Prostate gland (tissue), 2 donors: Measurements from ENCODE around the gene MS4A1.

Experiments used
- POLR2A ChIP-seq: fragments of 450-650 bp; IDR thresholded peaks from one replicate; pipeline ENCODE4 v1.6.1; 2016; ENCODE audit warnings: antibody characterized with exemption, mild to moderate bottlenecking
- TF ChIP-seq, protein P1 (sequence below), 4 experiments: fragments of 200-600 bp in 2 of 4; fragments of 450-650 bp in 2 of 4; sonication (generic) in 2 of 4; IDR thresholded peaks; 1 replicate in 3 of 4; 2 replicates in 1 of 4; pipeline ENCODE4 v1.5.1; 2016 to 2019; ENCODE audit warnings: antibody characterized with exemption in 4 of 4, mild to moderate bottlenecking in 2 of 4, moderate library complexity in 2 of 4

DNA sequence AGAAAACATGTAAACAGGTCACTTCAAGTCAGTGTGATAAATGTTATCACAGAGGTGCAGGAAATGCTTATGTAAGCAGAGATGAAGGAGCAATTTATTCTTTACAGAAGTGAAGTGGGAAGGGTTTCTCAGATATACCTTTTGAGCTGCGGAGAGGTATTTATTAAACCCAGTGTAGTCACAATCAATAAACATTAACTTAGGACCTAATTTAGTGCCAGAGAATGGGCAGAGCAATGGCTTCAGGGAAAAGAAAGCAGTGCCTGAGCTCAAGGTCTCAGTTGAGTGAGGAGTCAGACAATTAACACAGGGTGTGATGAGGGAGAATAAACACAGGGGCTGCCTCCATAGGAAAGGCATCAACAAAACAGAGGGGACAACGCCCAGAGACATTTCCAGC lies 24.4 kb upstream of the MS4A1 start:
- TF ChIP-seq, protein P1, sequence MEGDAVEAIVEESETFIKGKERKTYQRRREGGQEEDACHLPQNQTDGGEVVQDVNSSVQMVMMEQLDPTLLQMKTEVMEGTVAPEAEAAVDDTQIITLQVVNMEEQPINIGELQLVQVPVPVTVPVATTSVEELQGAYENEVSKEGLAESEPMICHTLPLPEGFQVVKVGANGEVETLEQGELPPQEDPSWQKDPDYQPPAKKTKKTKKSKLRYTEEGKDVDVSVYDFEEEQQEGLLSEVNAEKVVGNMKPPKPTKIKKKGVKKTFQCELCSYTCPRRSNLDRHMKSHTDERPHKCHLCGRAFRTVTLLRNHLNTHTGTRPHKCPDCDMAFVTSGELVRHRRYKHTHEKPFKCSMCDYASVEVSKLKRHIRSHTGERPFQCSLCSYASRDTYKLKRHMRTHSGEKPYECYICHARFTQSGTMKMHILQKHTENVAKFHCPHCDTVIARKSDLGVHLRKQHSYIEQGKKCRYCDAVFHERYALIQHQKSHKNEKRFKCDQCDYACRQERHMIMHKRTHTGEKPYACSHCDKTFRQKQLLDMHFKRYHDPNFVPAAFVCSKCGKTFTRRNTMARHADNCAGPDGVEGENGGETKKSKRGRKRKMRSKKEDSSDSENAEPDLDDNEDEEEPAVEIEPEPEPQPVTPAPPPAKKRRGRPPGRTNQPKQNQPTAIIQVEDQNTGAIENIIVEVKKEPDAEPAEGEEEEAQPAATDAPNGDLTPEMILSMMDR (IDR thresholded peaks at IDR 0.05): no peak
- no peak for TF ChIP-seq POLR2A
